GM13976 (cell line): ENCODE results near the gene STIL.

ENCODE experiments used
- DNase-seq: peaks from one replicate; pipeline ENCODE4 v3.0.0; 2012; ENCODE audit warnings: low spot score
- in situ Hi-C: fragments of 300-500 bp; cut with MboI; formaldehyde crosslinking; loops from one replicate; pipeline ENCODE4 v1.12.0; 2022; ENCODE audit warnings: low sequenced_read_pairs, mixed read lengths, inconsistent platforms; ENCODE audit not compliant: unreplicated experiment
- TF ChIP-seq, protein P1 (sequence below): IDR thresholded peaks from 2 replicates; pipeline ENCODE4 v1.5.1; 2012; ENCODE audit warnings: borderline replicate concordance, mild to moderate bottlenecking; ENCODE audit not compliant: insufficient read depth; ENCODE audit errors: extremely low read depth, missing control alignments, control extremely low read depth

Gene STIL

DNA sequence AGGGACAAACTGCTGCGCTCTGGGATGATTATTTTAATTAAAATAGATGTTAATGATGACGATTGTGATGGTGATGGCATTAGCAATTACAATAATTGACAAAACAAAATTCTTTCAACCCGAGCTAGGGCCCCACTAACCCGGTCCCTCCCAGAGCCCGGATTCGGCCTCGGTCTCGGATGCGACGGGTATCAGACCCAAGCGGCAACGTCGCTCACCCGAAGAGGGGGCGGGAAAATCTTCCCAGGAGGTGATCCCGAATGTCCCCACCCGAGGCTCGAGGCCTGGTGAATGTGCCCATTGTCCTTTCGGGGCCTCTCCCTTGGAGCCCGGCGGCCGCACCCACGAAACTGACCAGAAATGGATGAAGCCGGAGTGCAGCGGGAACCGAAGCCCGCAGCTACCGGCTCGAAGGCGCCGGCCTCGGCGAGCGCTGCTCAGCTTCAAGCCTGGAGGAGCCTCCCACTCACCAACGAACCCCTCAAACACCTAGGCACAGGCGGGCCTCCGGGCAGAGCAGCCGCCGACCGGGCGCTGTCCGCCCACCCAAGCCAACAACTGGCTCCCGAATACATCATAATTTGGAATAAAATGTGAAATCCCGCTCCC lies 83.2 kb downstream of the STIL start:
- in situ Hi-C loops, result no loop called here
- TF ChIP-seq, protein P1, sequence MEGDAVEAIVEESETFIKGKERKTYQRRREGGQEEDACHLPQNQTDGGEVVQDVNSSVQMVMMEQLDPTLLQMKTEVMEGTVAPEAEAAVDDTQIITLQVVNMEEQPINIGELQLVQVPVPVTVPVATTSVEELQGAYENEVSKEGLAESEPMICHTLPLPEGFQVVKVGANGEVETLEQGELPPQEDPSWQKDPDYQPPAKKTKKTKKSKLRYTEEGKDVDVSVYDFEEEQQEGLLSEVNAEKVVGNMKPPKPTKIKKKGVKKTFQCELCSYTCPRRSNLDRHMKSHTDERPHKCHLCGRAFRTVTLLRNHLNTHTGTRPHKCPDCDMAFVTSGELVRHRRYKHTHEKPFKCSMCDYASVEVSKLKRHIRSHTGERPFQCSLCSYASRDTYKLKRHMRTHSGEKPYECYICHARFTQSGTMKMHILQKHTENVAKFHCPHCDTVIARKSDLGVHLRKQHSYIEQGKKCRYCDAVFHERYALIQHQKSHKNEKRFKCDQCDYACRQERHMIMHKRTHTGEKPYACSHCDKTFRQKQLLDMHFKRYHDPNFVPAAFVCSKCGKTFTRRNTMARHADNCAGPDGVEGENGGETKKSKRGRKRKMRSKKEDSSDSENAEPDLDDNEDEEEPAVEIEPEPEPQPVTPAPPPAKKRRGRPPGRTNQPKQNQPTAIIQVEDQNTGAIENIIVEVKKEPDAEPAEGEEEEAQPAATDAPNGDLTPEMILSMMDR, result no peak
- DNase-seq, result peak; percentile 57

DNA sequence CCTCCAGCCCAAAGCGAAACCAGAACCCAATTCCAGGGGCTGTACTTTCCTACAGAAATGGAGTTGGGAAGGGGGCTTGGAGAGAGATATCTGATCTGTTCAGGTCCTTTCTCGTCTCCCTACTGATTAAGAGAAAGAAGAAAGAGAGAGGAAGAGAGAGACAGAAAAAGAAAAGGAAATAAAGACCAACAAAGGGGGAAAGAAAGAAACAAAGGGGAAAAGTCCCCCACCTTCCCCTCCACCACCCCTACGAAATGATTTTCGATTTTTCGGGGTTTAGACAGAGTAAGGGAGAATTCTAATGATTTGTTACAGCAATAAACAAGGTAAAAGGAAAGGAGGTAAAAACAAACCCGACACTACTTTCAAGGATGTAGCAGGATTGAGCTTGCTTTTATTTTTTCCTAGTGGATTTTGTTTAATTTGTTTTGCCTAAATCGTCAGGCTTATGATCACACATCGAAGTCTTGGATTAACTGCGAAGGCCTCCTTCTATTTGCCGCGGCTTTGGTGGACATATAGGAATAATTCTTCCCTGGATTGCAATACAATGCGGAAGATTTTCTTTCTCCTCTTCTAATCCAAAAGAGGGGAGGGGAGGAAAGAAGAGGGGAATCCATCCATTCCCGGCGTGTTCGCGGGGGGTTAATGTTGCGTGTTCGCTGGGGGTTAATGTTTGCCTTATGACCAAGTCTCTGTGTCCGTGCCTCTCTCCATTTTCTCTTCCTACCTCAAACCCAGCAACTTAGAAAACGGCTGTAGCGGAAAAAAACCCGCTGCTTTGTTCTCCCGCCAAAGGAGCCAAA lies 83.9 kb downstream of the STIL start:
- in situ Hi-C loops, result no loop called here
- TF ChIP-seq, protein P1, result no peak
- DNase-seq, result no peak

DNA sequence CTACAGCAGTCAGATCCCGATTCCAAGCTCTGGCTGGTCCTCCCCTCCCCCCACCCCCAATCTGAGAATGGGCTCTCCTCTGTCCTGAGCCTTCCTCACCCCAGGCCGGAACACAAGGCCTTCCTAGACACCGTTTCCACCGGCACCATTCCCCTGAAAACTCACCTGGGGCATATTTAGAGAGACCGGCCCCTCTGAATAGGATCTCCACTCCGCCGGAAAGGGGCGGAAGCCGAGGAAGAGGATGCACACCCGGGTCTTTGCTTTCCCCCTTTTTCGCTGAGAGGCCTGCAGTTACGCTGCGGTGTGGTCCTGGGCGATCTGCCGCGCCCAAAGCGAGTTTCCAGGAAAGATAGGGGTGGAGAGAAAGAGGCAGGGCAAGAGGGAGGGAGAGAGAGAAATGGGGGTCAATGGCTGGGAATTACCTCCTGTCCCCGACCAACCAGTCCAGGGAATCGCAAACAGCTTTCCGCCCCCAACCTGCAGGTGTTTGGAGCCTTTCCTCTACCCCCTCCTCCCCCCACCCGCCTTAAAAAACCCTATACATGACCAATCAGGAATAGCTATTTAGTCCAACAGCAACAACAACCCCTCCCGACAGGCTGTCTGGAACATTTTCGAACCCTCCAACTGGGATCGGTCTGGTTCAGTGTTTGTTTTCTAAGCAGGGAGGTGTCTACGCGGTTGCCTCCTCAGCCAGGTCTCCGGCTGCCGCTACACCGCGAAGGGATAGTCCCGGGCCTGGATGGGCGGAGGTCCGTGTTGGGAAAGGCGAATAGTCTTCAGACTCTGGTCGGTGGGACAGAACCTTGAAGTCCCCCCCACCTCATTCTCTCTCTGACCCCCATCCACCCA lies 84.7 kb downstream of the STIL start:
- no peak for DNase-seq
- TF ChIP-seq, protein P1, result no peak
- in situ Hi-C loops, result no loop called here

DNA sequence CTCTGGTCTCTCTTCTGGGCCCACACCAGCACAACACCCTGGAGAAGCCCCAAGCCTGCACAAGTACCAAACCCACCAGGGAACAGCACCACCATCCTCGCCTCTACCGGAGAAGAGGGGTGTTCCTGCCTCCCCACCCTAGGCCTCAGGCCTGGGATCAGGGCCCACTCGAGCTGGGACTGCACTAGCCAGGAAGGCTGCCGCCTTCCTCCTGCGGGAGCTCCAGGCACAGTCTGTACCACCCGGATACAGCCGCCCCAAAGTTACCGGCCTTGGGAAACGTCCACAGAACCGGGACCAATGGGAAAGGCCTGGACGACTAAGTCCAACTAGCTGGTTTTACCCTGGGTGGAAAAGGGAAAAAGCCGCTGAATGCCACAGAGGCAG lies 85.3 kb downstream of the STIL start:
- in situ Hi-C loops, result no loop called here
- TF ChIP-seq, protein P1, result no peak
- no peak for DNase-seq

DNA sequence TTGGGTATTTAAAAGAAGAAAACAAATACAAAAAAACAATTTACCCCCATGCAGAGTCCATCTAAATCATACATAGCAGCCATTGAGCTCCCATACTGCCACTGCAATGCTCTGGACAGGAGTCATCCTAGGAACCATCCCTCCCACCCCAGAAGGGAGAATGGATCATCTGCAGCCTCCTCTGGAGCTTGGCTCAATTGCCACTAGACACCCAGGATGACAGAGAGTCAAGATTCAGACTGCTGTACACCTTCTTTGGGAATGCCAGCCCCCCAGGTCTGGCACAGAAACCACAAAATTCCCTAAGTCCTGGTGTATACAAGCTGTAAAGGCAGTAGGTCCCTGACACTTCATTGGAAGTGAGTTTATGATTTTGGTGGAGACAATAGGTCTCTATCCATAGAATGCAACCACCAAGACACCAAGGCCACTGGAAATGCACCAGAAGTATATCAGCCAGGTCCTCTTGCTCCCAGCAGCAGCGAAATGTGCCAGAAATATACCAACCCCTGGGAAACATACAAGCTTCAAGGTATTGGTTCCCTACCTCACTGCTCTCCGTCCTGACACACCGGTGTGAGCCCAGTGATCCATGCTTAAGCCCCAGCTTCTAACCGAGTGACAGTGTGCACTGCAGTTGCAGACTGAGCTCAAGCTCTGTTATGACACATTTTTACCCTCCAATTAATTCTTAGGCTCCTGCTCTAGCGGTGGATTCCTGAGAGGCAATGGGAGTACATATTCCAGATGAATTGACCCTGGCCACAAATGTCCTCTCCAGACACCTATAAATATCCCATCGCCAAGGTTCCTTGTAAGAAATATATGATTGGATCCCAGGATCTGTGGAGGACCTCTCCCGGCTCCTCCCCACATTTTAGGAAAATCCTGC lies 86.4 kb downstream of the STIL start:
- DNase-seq, result no peak
- in situ Hi-C loops, result no loop called here
- TF ChIP-seq, protein P1, result no peak

DNA sequence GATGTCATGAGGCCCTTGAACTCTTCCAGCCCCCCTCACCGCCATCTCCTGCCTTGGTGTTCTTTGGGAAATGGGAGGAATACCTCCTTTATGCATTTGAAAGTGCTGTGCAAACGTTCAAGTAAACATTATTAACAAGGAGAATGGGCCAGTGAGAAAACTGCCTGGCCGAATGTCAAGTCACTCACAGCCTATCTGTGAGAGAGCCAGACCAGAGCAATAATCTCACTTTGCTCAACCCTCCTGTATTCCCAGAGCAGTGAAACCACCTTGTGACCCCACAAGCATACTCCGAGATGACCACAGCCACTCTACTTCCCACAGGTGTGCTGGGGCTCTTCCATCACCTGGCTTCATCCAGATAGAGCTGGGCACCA lies 87.1 kb downstream of the STIL start:
- in situ Hi-C loops, result no loop called here
- TF ChIP-seq, protein P1, result no peak
- DNase-seq, result no peak
